ENCODE data around the gene PPARA.

The PPARA gene

GRCh38 chr22:46150034-46150654, at the start of gene PPARA:
Gene PPARA, plus strand, starts transcription at chr22:46150526. Its CDS starts 47,858 bp downstream, at chr22:46198384.
- Histone ChIP-seq H3K4me3 (ENCODE audit: low read length) (peak within 1 kb of the TSS; percentile 81), H3K27me3 (ENCODE audit: control insufficient read depth, insufficient read depth, low read length) (peaks cover 20% of the 10 kb centered on the region), H3K9me3 (ENCODE audit: control insufficient read depth, insufficient read depth, low read length) (no peaks in the 10 kb centered on the region), H3K36me3 (ENCODE audit: control insufficient read depth, insufficient read depth, low read length) (no peaks in the 10 kb centered on the region), H3K27ac (ENCODE audit: low read length) (no peak within 1 kb of the TSS), H3K4me1 (ENCODE audit: control insufficient read depth, insufficient read depth, low read length) (peaks cover 1% of the 10 kb centered on the region)
- DNase-seq (ENCODE audit: low read depth, low spot score): no peak
- whole genome bisulfite sequencing (ENCODE audit: insufficient coverage, insufficient read length): no CpG with 5 or more reads among the region's 98 CpGs

GRCh38 chr22:46102159-46102558, 48.2 kb upstream of the PPARA start:
- peaks cover 2% of the 10 kb centered on the region; the same call in 1 of the 2 replicates for H3K36me3 ChIP-seq (ENCODE audit: control insufficient read depth, insufficient read depth, low read length)
- H3K27me3 ChIP-seq (ENCODE audit: control insufficient read depth, insufficient read depth, low read length): no peaks in the 10 kb centered on the region
- WGBS (ENCODE audit: insufficient coverage, insufficient read length): no CpG with 5 or more reads among the region's 11 CpGs
- no peaks in the 10 kb centered on the region; the same call in 1 of the 2 replicates for H3K4me1 ChIP-seq (ENCODE audit: control insufficient read depth, insufficient read depth, low read length)
- no peak for DNase-seq (ENCODE audit: low read depth, low spot score)
- H3K9me3 ChIP-seq (ENCODE audit: control insufficient read depth, insufficient read depth, low read length): no peaks in the 10 kb centered on the region
- H3K27ac ChIP-seq (ENCODE audit: low read length): no peak overlapping the region
- H3K4me3 ChIP-seq (ENCODE audit: low read length): no peak overlapping the region

GRCh38 chr22:46102752-46103151, 47.6 kb upstream of the PPARA start:
- Histone ChIP-seq H3K36me3 (ENCODE audit: control insufficient read depth, insufficient read depth, low read length) (peaks cover 2% of the 10 kb centered on the region; the same call in 1 of the 2 replicates), H3K9me3 (ENCODE audit: control insufficient read depth, insufficient read depth, low read length) (no peaks in the 10 kb centered on the region), H3K4me3 (ENCODE audit: low read length) (no peak overlapping the region), H3K27me3 (ENCODE audit: control insufficient read depth, insufficient read depth, low read length) (no peaks in the 10 kb centered on the region), H3K4me1 (ENCODE audit: control insufficient read depth, insufficient read depth, low read length) (no peaks in the 10 kb centered on the region; the same call in 1 of the 2 replicates), H3K27ac (ENCODE audit: low read length) (no peak overlapping the region)
- WGBS (ENCODE audit: insufficient coverage, insufficient read length): no CpG with 5 or more reads among the region's 13 CpGs
- no peak for DNase-seq (ENCODE audit: low read depth, low spot score)

- peaks cover 2% of the 10 kb centered on the region; the same call in 1 of the 2 replicates for H3K36me3 ChIP-seq (ENCODE audit: control insufficient read depth, insufficient read depth, low read length)
- no peaks in the 10 kb centered on the region; the same call in 1 of the 2 replicates for H3K4me1 ChIP-seq (ENCODE audit: control insufficient read depth, insufficient read depth, low read length)
- no peak for DNase-seq (ENCODE audit: low read depth, low spot score)
- H3K27ac ChIP-seq (ENCODE audit: low read length): no peak overlapping the region
- no peaks in the 10 kb centered on the region for H3K9me3 ChIP-seq (ENCODE audit: control insufficient read depth, insufficient read depth, low read length)
- WGBS (ENCODE audit: insufficient coverage, insufficient read length): no CpG with 5 or more reads among the region's 13 CpGs
- no peaks in the 10 kb centered on the region for H3K27me3 ChIP-seq (ENCODE audit: control insufficient read depth, insufficient read depth, low read length)
- no peak overlapping the region for H3K4me3 ChIP-seq (ENCODE audit: low read length)
Observed at GRCh38 chr22:46103181-46103580, 47.1 kb upstream of the PPARA start.

- Histone ChIP-seq H3K4me1 (ENCODE audit: control insufficient read depth, insufficient read depth, low read length) (no peaks in the 10 kb centered on the region; the same call in 1 of the 2 replicates), H3K27ac (ENCODE audit: low read length) (no peak overlapping the region)
Observed at GRCh38 chr22:46103664-46104063, 46.7 kb upstream of the PPARA start.

GRCh38 chr22:46104170-46104880, 46.0 kb upstream of the PPARA start:
- H3K4me3 ChIP-seq (ENCODE audit: low read length): no peak overlapping the region
- H3K27me3 ChIP-seq (ENCODE audit: control insufficient read depth, insufficient read depth, low read length): no peaks in the 10 kb centered on the region
- no CpG with 5 or more reads among the region's 40 CpGs for WGBS (ENCODE audit: insufficient coverage, insufficient read length)
- H3K9me3 ChIP-seq (ENCODE audit: control insufficient read depth, insufficient read depth, low read length): no peaks in the 10 kb centered on the region
- H3K36me3 ChIP-seq (ENCODE audit: control insufficient read depth, insufficient read depth, low read length): no peaks in the 10 kb centered on the region; the same call in 1 of the 2 replicates
- H3K4me1 ChIP-seq (ENCODE audit: control insufficient read depth, insufficient read depth, low read length): no peaks in the 10 kb centered on the region; the same call in 1 of the 2 replicates
- DNase-seq (ENCODE audit: low read depth, low spot score): no peak
- no peak overlapping the region for H3K27ac ChIP-seq (ENCODE audit: low read length)

More at GRCh38 chr22:46103664-46104063, 46.7 kb upstream of the PPARA start:
- no peak for DNase-seq (ENCODE audit: low read depth, low spot score)
- Histone ChIP-seq H3K4me3 (ENCODE audit: low read length) (no peak overlapping the region), H3K9me3 (ENCODE audit: control insufficient read depth, insufficient read depth, low read length) (no peaks in the 10 kb centered on the region), H3K27me3 (ENCODE audit: control insufficient read depth, insufficient read depth, low read length) (no peaks in the 10 kb centered on the region), H3K36me3 (ENCODE audit: control insufficient read depth, insufficient read depth, low read length) (peaks cover 2% of the 10 kb centered on the region; the same call in 1 of the 2 replicates)
- no CpG with 5 or more reads among the region's 19 CpGs for whole genome bisulfite sequencing (ENCODE audit: insufficient coverage, insufficient read length)

- H3K4me1 ChIP-seq (ENCODE audit: control insufficient read depth, insufficient read depth, low read length): no peaks in the 10 kb centered on the region; the same call in 1 of the 2 replicates
Observed at GRCh38 chr22:46104881-46105493, 45.3 kb upstream of the PPARA start.

GRCh38 chr22:46105494-46106278, 44.6 kb upstream of the PPARA start:
- no peaks in the 10 kb centered on the region for H3K9me3 ChIP-seq (ENCODE audit: control insufficient read depth, insufficient read depth, low read length)
- peaks cover 3% of the 10 kb centered on the region for H3K4me1 ChIP-seq (ENCODE audit: control insufficient read depth, insufficient read depth, low read length)
- H3K27me3 ChIP-seq (ENCODE audit: control insufficient read depth, insufficient read depth, low read length): no peaks in the 10 kb centered on the region
- H3K36me3 ChIP-seq (ENCODE audit: control insufficient read depth, insufficient read depth, low read length): no peaks in the 10 kb centered on the region; the same call in 1 of the 2 replicates
- H3K27ac ChIP-seq (ENCODE audit: low read length): no peak overlapping the region
- no peak overlapping the region for H3K4me3 ChIP-seq (ENCODE audit: low read length)
- no CpG with 5 or more reads among the region's 25 CpGs for WGBS (ENCODE audit: insufficient coverage, insufficient read length)
- no peak for DNase-seq (ENCODE audit: low read depth, low spot score)

More at GRCh38 chr22:46104881-46105493, 45.3 kb upstream of the PPARA start:
- Histone ChIP-seq H3K36me3 (ENCODE audit: control insufficient read depth, insufficient read depth, low read length) (no peaks in the 10 kb centered on the region; the same call in 1 of the 2 replicates), H3K27me3 (ENCODE audit: control insufficient read depth, insufficient read depth, low read length) (no peaks in the 10 kb centered on the region), H3K4me3 (ENCODE audit: low read length) (no peak overlapping the region), H3K9me3 (ENCODE audit: control insufficient read depth, insufficient read depth, low read length) (no peaks in the 10 kb centered on the region), H3K27ac (ENCODE audit: low read length) (no peak overlapping the region)
- WGBS (ENCODE audit: insufficient coverage, insufficient read length): no CpG with 5 or more reads among the region's 17 CpGs
- DNase-seq (ENCODE audit: low read depth, low spot score): no peak

- WGBS (ENCODE audit: insufficient coverage, insufficient read length): no CpG with 5 or more reads among the region's 19 CpGs
- H3K9me3 ChIP-seq (ENCODE audit: control insufficient read depth, insufficient read depth, low read length): no peaks in the 10 kb centered on the region
- DNase-seq (ENCODE audit: low read depth, low spot score): no peak
- H3K4me1 ChIP-seq (ENCODE audit: control insufficient read depth, insufficient read depth, low read length): peaks cover 3% of the 10 kb centered on the region
- no peaks in the 10 kb centered on the region for H3K27me3 ChIP-seq (ENCODE audit: control insufficient read depth, insufficient read depth, low read length)
- H3K4me3 ChIP-seq (ENCODE audit: low read length): no peak overlapping the region
- no peaks in the 10 kb centered on the region; the same call in 1 of the 2 replicates for H3K36me3 ChIP-seq (ENCODE audit: control insufficient read depth, insufficient read depth, low read length)
- no peak overlapping the region for H3K27ac ChIP-seq (ENCODE audit: low read length)
Observed at GRCh38 chr22:46106279-46107022, 43.9 kb upstream of the PPARA start.
